GM23248 (cell line): Measurements from ENCODE around the gene RPS26. TPM values are rescaled to one million over a fixed set of nuclear protein-coding genes. Genes with fewer than 3 reads are reported as not detected.

Experiments used
- DNase-seq: peaks from one replicate; pipeline ENCODE4 v3.0.0-alpha.2; 2015
- H2AFZ ChIP-seq: fragments of 200-600 bp; sonication (generic); 2 replicates; pipeline ENCODE4 v1.6.1; 2016; ENCODE audit warnings: antibody characterized with exemption
- H3F3A ChIP-seq: fragments of 200-600 bp; sonication (generic); 2 replicates; pipeline ENCODE4 v1.6.1; 2016; ENCODE audit warnings: mild to moderate bottlenecking, antibody characterized with exemption, mixed run types; ENCODE audit not compliant: insufficient read depth
- H3K27ac ChIP-seq: fragments of 200-600 bp; sonication (generic); 2 replicates; pipeline ENCODE4 v1.5.1; 2016; ENCODE audit warnings: mild to moderate bottlenecking
- H3K27me3 ChIP-seq: fragments of 200-600 bp; sonication (generic); replicated peaks from 2 replicates; pipeline ENCODE4 v1.6.1; 2016; ENCODE audit warnings: mild to moderate bottlenecking; ENCODE audit not compliant: insufficient read depth
- H3K36me3 ChIP-seq: fragments of 200-600 bp; sonication (generic); 2 replicates; pipeline ENCODE4 v1.6.1; 2016; ENCODE audit warnings: low read depth, mild to moderate bottlenecking
- H3K4me1 ChIP-seq: fragments of 200-600 bp; sonication (generic); 2 replicates; pipeline ENCODE4 v1.6.1; 2016; ENCODE audit warnings: mild to moderate bottlenecking; ENCODE audit not compliant: insufficient read depth
- H3K4me2 ChIP-seq: fragments of 200-600 bp; sonication (generic); one replicate; pipeline ENCODE4 v1.6.1; 2016; ENCODE audit warnings: mild to moderate bottlenecking; ENCODE audit not compliant: unreplicated experiment
- H3K4me3 ChIP-seq: fragments of 200-600 bp; sonication (generic); 2 replicates; pipeline ENCODE4 v1.5.1; 2016; ENCODE audit warnings: mild to moderate bottlenecking
- H3K79me2 ChIP-seq: fragments of 200-600 bp; sonication (generic); 2 replicates; pipeline ENCODE4 v1.6.1; 2016; ENCODE audit warnings: mild to moderate bottlenecking; ENCODE audit not compliant: insufficient read depth
- H3K9ac ChIP-seq: fragments of 200-600 bp; sonication (generic); 2 replicates; pipeline ENCODE4 v1.6.1; 2016; ENCODE audit warnings: mild to moderate bottlenecking
- H3K9me2 ChIP-seq: fragments of 200-600 bp; sonication (generic); 2 replicates; pipeline ENCODE4 v1.6.1; 2016; ENCODE audit warnings: mixed run types, mild to moderate bottlenecking, moderate library complexity; ENCODE audit not compliant: insufficient read depth
- H3K9me3 ChIP-seq: fragments of 200-600 bp; sonication (generic); one replicate; pipeline ENCODE4 v1.6.1; 2017; ENCODE audit warnings: low read depth
- H4K20me1 ChIP-seq: fragments of 200-600 bp; sonication (generic); 2 replicates; pipeline ENCODE4 v1.6.0; 2016; ENCODE audit not compliant: insufficient read depth
- EZH2 ChIP-seq: fragments of 200-600 bp; sonication (generic); IDR thresholded peaks from 2 replicates; pipeline ENCODE4 v1.6.1; 2018; ENCODE audit warnings: antibody characterized with exemption, mild to moderate bottlenecking; ENCODE audit not compliant: insufficient read depth, poor library complexity, severe bottlenecking
- EZH2phosphoT487 ChIP-seq: fragments of 200-600 bp; sonication (generic); IDR thresholded peaks from 2 replicates; pipeline ENCODE4 v1.6.1; 2018; ENCODE audit warnings: antibody characterized with exemption, moderate library complexity, mild to moderate bottlenecking, low read depth; ENCODE audit not compliant: insufficient read depth
- WGBS, 2 experiments: methylation state at CpG; one replicate each; pipeline ENCODE4 v1.1.6; 2015 to 2017; ENCODE audit warnings: low lambda C conversion rate in 2 of 2, low coverage in 1 of 2; ENCODE audit errors: missing lambda C conversion rate in 2 of 2; 5-methylcytosine and 5-hydroxymethylcytosine counted together
- in situ Hi-C: fragments of 300-500 bp; cut with MboI; formaldehyde crosslinking; loops from 2 replicates; pipeline ENCODE4 v1.15.0; 2020
- polyA plus RNA-seq: library from polyadenylated mRNA; unstranded; fragments of >200 nt; fragmentation: Nextera tagmentation; extraction: Ambion mirVana; gene quantifications from 2 replicates; pipeline ENCODE4 v1.2.1, GENCODE V29; 2016
- total RNA-seq: library from RNA; depleted of rRNA; stranded (reverse); fragments of >200 nt; shearing (Covaris generic); gene quantifications from 2 replicates; pipeline ENCODE4 v1.2.3, GENCODE V29; 2014

The RPS26 gene
- total and polyA plus RNA-seq, 2 experiments from 2014 or later = 271 to 1,155 TPM

- Histone ChIP-seq H3K27me3 (no peaks in the 10 kb centered on the region), H3K79me2 (no peaks in the 10 kb centered on the region), H4K20me1 (no peaks in the 10 kb centered on the region), H3K9ac (no peak overlapping the region), H3K4me2 (no peak overlapping the region), H3K4me1 (0 out of 2 replicates have a peak, but pooled peaks cover 6% of the 10 kb centered on the region), H3K36me3 (no peaks in the 10 kb centered on the region), H3K27ac (no peak overlapping the region), H2AFZ (no peak overlapping the region), H3K9me2 (no peaks in the 10 kb centered on the region), H3F3A (0 out of 2 replicates have a peak, but pooled peaks cover 6% of the 10 kb centered on the region), H3K4me3 (no peak overlapping the region), H3K9me3 (no peaks in the 10 kb centered on the region)
- in situ Hi-C loops = no loop called here
- 5 to 7% methylated on average over 2 of the region's 2 CpGs for WGBS, 2 experiments
- TF ChIP-seq EZH2phosphoT487 (no peak), EZH2 (no peak)
- no peak for DNase-seq
Measured at GRCh38 chr12:56010111-56010570, 31.6 kb upstream of the RPS26 start.

- Histone ChIP-seq H3K4me1 (0 out of 2 replicates have a peak, but pooled peaks cover 6% of the 10 kb centered on the region), H3K9me2 (no peaks in the 10 kb centered on the region), H3K4me3 (no peak overlapping the region), H3K27ac (no peak overlapping the region), H2AFZ (no peak overlapping the region), H3K9me3 (no peaks in the 10 kb centered on the region), H3K79me2 (no peaks in the 10 kb centered on the region), H3K36me3 (no peaks in the 10 kb centered on the region), H3F3A (0 out of 2 replicates have a peak, but pooled peaks cover 6% of the 10 kb centered on the region), H3K27me3 (no peaks in the 10 kb centered on the region), H3K4me2 (no peak overlapping the region), H3K9ac (no peak overlapping the region), H4K20me1 (no peaks in the 10 kb centered on the region)
- TF ChIP-seq EZH2 = no peak
- TF ChIP-seq EZH2phosphoT487 = no peak
- no peak for DNase-seq
- 82 to 83% methylated on average over 2 of the region's 2 CpGs for WGBS, 2 experiments
- in situ Hi-C loops = no loop called here
Measured at GRCh38 chr12:56011509-56012090, 30.1 kb upstream of the RPS26 start.

- in situ Hi-C loops = no loop called here
- H3K27me3 ChIP-seq = no peaks in the 10 kb centered on the region
- TF ChIP-seq EZH2 (no peak), EZH2phosphoT487 (no peak)
- no peak overlapping the region for H3K4me3 ChIP-seq
- no peak overlapping the region for H3K4me2 ChIP-seq
- no peaks in the 10 kb centered on the region for H3K9me3 ChIP-seq
- no peak overlapping the region for H3K9ac ChIP-seq
- H3K79me2 ChIP-seq = no peaks in the 10 kb centered on the region
- no peak overlapping the region for H2AFZ ChIP-seq
- H3K36me3 ChIP-seq = no peaks in the 10 kb centered on the region
- 0 out of 2 replicates have a peak, but pooled peaks cover under 1% of the 10 kb centered on the region for H3K4me1 ChIP-seq
- H3K27ac ChIP-seq = no peak overlapping the region
- no peaks in the 10 kb centered on the region for H3K9me2 ChIP-seq
- 78 to 82% methylated on average over 5 of the region's 5 CpGs for WGBS, 2 experiments
- no peaks in the 10 kb centered on the region for H4K20me1 ChIP-seq
- DNase-seq = no peak
- no peaks in the 10 kb centered on the region for H3F3A ChIP-seq
Measured at GRCh38 chr12:56013482-56013881, 28.2 kb upstream of the RPS26 start.

GRCh38 chr12:56014205-56014604 is 27.5 kb upstream of the RPS26 start:
- Histone ChIP-seq H3K9me2 (no peaks in the 10 kb centered on the region), H3K79me2 (no peaks in the 10 kb centered on the region), H3K9me3 (no peaks in the 10 kb centered on the region), H3K27me3 (no peaks in the 10 kb centered on the region), H3K4me3 (no peak overlapping the region), H3F3A (no peaks in the 10 kb centered on the region), H3K27ac (no peak overlapping the region), H4K20me1 (no peaks in the 10 kb centered on the region), H3K4me1 (no peaks in the 10 kb centered on the region), H3K4me2 (no peak overlapping the region), H3K36me3 (no peaks in the 10 kb centered on the region), H3K9ac (no peak overlapping the region), H2AFZ (no peak overlapping the region)
- TF ChIP-seq EZH2phosphoT487 (no peak), EZH2 (no peak)
- DNase-seq = no peak
- 43 to 44% methylated on average over 2 of the region's 2 CpGs for WGBS, 2 experiments
- in situ Hi-C loops = no loop called here

- H3K9me2 ChIP-seq = no peaks in the 10 kb centered on the region
- H3K27me3 ChIP-seq = no peaks in the 10 kb centered on the region
- H3K9me3 ChIP-seq = no peaks in the 10 kb centered on the region
- WGBS, 2 experiments = 94 to 97% methylated on average over 4 of the region's 4 CpGs
- in situ Hi-C loops = no loop called here
- no peak overlapping the region for H2AFZ ChIP-seq
- H3K36me3 ChIP-seq = no peaks in the 10 kb centered on the region
- no peak overlapping the region for H3K4me3 ChIP-seq
- H3K9ac ChIP-seq = no peak overlapping the region
- H3K79me2 ChIP-seq = no peaks in the 10 kb centered on the region
- no peaks in the 10 kb centered on the region for H3K4me1 ChIP-seq
- H3K4me2 ChIP-seq = no peak overlapping the region
- DNase-seq = no peak
- no peak overlapping the region for H3K27ac ChIP-seq
- no peaks in the 10 kb centered on the region for H3F3A ChIP-seq
- no peaks in the 10 kb centered on the region for H4K20me1 ChIP-seq
- TF ChIP-seq EZH2 = no peak
- no peak for TF ChIP-seq EZH2phosphoT487
Measured at GRCh38 chr12:56017181-56017580, 24.5 kb upstream of the RPS26 start.
